Measurements from ENCODE around the gene GPC5.

GPC5 gene

DNA sequence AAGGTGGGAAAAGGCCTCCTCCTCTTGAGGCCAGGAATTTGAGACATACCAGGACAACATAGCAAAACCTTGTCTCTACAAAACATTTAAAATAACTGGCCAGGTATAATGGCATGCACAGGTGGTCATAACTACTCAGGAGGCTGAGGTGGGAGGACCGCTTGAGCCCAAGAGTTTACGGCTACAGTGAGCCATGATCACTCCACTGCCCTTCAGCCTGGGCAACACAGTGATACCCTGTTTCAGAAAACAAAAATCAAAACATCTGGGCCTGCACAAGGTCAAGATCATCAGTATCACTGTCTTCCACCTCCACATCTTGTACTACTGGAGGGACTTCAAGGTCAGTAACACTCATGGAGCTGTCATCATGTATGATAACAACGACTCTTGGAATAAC lies 1085.5 kb downstream of the GPC5 start:
- no peak for DNase-seq (ENCODE audit: low spot score)
- no peak for TF ChIP-seq CTCF (IDR thresholded peaks at IDR 0.05)
- Histone ChIP-seq H3K4me3 (no peak overlapping the region), H3K27ac (no peak overlapping the region)

GRCh38 chr13:92487238-92487637 lies 1088.8 kb downstream of the GPC5 start:
- TF ChIP-seq CTCF (IDR thresholded peaks at IDR 0.05), result no peak
- no peak overlapping the region for H3K27ac ChIP-seq
- no peak for DNase-seq (ENCODE audit: low spot score)
- no peak overlapping the region for H3K4me3 ChIP-seq

GRCh38 chr13:92488249-92488852 lies 1089.9 kb downstream of the GPC5 start:
- H3K27ac ChIP-seq, result no peak overlapping the region
- H3K4me3 ChIP-seq, result no peak overlapping the region
- no peak for TF ChIP-seq CTCF (IDR thresholded peaks at IDR 0.05)
- DNase-seq (ENCODE audit: low spot score), result no peak

DNA sequence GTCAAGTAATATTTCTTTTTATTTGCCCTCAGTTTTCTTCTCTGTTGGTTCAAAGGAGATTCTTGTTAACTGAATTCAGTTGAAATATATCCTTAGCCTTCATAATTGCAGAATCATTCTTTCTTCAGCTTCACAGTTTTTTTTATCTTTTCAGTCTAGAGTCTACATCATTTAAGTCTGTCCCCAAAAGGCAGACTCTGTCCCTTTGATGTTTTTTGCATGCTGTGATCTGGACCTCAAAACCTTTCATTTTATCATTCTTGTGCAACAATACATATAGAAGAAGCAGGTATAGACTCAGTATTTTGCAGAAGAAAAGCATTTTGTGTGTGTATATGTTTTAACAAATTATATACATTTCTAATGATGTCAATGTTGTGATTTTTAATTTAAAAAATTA lies 1093.4 kb downstream of the GPC5 start:
- no peak for DNase-seq (ENCODE audit: low spot score)
- Histone ChIP-seq H3K4me3 (no peak overlapping the region), H3K27ac (no peak overlapping the region)
- TF ChIP-seq CTCF (IDR thresholded peaks at IDR 0.05), result no peak

- H3K4me3 ChIP-seq, result no peak overlapping the region
- H3K27ac ChIP-seq, result no peak overlapping the region
- no peak for TF ChIP-seq CTCF (IDR thresholded peaks at IDR 0.05)
- DNase-seq (ENCODE audit: low spot score), result no peak
Observed at GRCh38 chr13:92494915-92495314, 1096.5 kb downstream of the GPC5 start.

DNA sequence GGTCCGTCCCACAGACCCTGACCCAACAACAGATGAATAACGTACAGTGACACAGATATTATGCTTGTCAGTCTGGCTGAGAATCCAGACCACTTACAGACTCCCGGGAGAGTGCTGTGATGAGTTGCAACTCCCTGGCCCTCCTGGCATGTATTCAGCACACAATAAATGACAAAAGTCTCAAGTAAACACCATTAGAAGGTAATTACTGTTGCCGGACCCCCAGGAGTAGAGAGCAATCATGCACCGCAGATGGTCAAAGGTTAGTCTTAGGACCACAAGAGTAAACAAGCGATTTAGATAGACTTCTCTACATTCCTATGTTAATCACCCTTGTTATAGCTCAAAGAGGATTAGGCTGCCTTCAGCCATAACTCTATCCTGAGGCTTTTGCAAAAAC lies 1101.8 kb downstream of the GPC5 start:
- no peak overlapping the region for H3K4me3 ChIP-seq
- H3K27ac ChIP-seq, result no peak overlapping the region
- TF ChIP-seq CTCF (IDR thresholded peaks at IDR 0.05), result no peak
- DNase-seq (ENCODE audit: low spot score), result no peak

GRCh38 chr13:92510416-92510815 lies 1112.0 kb downstream of the GPC5 start:
- TF ChIP-seq CTCF (IDR thresholded peaks at IDR 0.05), result no peak
- no peak for DNase-seq (ENCODE audit: low spot score)
- Histone ChIP-seq H3K27ac (no peak overlapping the region), H3K4me3 (no peak overlapping the region)
